GM19240 (cell line): Measurements from ENCODE around the gene NEU4.
"Not testable (repeated sequence)": the region's sequence is repeated elsewhere in the genome, so short reads cannot be mapped to it uniquely, and the experiment has no call there.

Source experiments
- DNase-seq: peaks from one replicate; pipeline ENCODE4 v3.0.0; 2011; ENCODE audit warnings: low spot score; ENCODE audit not compliant: insufficient read length

The NEU4 gene

DNA sequence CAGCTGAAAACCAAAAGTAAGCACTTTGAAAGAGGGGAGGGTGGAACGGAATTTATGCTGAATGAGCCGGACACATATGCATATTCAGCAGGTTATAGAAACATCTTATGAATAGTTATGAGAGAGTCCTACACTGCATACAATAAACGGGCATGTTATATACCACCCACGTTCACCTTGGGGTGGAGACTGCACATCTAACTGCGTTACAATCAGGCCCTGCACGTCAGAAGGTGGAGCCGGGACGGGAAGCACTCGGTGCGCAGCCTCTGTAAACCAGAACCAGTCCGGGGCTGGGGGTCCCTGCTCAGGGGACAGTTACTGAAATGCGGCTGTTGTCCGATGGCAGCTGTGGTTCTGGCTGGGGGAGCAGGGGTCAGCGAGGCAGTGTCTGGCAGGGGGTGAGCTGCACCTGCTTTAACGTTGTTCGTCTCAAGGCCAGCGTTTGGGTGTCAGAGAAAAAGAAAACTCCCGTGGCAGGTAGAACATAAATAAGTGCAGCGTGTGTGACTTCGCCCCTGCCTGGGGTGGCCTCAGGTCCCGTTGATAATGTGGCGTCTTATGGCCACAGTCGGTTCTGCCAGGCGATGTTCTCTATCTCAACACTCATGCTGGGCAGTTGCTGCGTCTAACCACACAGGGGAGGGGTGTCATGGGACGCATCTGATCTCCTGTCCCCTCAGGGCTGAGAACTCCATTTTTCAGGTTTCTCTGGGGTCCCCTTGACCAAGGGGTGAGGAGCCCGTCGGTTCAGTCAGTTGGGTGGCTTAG is 24.9 kb downstream of the NEU4 start:
- not testable (repeated sequence) for DNase-seq

DNA sequence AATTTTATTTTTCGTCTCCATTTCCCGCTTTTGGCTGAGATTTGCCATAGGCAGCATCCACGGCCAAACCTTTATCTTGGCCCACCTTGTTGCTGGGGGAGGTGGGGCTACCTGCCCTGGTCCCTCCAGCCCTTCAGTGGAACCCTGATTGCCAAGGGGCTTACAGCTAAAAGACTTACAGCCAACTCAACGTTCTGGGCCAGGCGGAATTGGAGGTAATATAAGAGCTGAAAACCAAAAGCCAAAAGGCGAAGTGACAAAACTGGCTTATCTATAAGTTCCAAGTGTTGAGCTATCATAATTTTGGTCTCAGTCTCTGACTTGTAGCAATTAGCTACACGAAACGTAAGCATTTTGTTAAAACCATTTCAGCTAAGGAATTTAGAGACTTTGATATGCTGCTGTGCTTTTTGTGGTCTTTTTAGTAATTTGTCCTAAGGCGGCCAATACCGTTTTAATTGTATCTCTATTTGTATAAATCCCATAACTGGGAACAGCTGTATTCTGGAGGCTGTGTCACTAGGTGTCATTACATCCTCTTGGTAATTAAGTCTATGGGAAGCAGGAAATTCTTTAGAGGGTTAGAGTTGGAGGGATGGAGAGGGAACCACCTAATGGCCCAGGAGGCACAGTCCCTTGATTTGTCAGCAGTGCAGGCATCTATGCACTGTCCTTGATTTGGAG is 25.7 kb downstream of the NEU4 start:
- no peak for DNase-seq

DNA sequence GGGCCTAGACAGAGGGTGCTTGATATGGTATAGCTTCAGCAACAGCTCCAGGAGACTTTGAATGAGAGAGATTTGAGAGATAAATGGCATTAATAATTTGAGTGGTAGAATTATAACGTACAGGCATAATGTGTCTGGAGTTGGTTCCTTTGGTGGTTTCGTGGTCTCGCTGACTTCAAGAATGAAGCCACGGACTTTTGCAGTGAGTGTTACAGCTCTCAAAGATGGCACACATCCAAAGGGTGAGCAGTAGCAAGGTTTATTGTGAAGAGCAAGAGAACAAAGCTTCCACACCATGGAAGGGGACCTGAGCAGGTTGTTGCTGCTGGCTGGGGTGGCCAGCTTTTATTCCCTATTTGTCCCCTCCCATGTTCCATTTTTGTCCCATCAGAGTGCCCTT is 26.6 kb downstream of the NEU4 start:
- no peak for DNase-seq

DNA sequence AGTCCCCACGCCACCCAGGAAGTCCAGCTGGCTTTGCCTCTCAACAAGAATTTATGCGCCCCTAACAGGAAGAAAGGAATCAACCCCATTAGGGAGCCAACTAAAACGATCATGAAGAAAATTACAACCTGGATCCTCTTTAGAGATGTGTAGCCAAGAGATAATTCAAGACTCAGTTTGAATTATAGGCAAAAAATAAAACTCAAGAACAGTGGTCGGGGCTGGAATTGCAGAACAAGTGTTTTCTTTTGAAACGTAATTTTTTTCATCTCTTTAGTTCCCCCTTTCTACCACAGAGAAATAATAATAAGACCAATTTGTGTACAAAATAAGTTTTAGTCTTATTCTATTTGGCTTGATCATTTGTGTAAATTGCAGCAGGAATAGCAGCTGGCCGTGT is 27.3 kb downstream of the NEU4 start:
- no peak for DNase-seq

DNA sequence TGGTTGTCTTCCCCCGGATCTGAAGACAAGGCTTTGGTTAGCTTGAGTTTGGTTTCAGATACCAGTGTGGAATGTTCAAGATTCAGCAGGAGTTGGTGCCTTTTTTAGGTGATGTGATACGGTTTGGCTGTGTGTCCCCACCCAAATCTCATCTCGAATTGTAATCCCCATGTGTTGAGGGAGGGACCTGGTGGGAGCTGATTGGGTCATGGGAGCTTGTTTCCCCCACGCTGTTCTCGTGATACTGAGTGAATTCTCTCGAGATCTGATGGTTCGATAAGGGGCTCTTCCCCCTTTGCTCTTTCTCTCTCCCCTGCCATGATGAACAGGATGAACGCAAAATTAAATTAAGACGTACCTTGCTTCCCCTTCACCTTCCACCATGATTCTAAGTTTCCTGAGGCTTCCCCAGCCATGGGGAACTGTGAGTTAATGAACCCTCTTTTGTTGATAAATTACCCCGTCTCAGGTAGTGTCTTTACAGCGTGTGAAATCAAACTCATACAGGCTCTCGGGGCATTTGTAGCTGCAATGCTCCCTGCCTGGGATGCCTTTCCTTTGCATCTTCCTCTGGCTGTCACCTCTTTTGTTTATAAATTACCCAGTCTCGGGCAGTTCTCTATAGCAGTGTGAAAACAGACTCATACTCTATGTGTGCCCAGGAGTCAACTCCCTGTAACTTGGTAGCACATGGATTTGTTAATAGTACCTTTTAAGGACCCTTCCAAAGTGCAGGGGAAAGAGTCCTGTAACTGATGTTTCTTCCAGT is 28.4 kb downstream of the NEU4 start:
- no peak for DNase-seq

DNA sequence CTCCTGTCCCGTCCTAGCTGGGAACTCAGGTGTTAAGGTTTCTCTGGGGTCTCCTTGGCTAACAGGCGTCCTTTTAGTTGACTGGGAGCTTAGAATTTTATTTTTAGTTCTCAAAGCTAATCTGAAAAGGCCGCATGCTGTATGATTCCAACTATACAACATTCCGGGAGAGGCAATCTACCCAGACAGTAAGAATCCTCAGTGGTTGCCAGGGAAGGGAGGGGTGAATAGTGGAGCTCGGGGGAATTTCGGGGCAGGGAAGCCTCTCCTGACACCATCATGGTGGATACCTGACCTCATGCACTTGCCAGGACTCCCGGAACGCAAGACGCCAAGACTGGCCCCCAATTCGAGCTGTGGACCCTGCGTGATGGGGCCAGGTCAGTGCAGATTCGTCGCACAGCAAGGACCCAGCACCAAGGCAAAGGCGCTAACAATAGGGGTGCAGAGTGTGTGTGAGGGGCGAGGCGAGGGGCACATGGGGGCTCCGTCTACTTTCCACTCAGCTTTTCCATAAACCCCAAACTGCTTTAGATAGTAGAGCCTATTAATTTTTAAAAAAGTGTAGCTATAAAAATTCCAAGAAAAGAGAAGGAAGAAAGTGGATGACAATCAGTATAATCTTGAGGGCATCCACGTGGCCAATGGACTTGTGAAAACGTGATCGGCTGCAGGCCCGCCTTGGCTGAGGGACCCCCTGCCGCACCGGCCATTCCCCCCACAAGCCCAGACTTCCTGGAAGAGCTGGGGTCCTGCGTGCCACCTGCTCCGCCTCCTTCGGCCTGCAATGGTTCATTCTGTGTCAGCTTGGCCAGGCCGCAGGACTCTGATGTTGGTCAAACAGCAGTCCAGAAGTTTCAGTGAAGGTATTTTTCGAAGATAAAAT is 32.4 kb downstream of the NEU4 start:
- no peak for DNase-seq

DNA sequence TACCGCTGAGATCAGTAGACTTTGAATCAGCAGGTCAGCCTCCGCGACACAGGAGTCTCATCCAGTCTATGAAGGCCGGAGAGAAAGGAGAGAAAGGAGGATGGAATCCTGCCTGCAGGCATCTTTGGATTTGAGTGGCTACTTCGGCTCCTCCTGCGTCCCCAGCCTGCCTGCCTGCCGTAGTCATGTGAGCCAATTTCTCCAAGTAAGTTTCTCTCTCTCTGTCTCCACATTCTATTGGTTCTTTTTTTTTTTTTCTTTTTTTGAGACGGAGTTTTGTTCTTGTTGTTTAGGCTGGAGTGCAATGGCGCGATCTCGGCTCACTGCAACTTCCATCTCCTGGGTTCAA is 33.0 kb downstream of the NEU4 start:
- DNase-seq = no peak

DNA sequence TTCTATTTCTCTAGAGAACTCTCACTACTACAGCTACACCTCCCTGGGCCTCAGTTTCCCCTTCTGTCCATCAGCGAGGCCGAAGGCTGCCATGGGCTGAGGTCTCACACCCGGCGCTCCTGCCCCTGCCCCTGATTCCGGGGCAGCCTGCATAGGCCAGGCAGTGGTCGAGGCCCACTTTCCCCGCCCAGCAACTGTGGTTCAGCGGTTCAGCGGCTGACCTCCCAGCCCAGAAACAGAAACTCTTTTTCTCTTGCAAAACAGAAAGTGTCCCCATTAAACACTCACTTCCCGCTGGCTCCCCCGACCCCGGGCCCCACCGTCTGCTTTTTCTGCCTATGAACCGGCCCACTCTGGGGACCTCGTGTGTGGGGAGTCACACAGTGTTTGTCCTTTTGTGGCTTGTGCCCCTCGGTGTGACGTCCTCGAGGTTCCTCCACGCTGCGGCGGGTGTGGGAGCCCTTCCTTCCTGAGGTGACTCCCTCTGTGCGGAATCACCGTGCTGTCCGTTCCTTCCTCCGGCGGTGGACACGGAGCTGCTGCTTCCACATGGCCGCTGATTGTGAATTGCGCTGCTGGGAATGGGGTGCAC is 33.7 kb downstream of the NEU4 start:
- peak; percentile 82 for DNase-seq

DNA sequence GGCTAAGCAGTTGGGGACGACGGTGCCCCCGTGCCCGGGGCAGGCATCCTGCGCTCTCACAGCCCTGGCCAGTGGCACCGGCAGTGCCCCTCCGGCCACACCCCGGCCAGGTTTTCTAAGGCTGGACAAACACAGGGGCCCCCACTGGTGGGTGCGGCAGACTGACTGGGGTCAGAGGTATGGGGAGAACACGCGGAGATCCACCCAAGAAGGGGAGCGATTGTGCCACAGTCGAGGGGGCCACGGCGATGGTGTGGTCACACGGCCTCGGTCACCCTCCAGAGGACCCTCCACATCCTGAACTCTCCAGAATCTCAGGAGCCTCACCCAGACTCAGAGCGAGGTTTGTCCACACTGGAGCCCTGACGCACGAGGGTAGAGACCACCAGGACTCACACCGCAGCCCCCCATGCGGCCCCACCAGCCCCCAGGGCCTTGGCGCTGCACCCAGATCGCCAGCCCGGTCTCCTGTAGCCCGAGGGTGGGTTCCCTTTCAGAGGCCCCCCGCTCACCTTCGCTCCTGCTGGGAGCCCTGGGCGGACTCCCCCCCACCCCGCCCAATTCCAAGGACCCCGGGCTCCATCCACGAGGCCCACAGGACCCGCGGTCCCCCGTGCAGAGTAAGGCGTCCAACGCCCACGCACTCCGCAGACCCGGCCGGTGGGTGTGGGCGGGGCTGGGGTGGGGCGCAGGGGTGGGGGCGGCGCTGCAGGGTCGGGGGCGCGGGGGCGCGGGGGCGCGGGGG is 34.5 kb downstream of the NEU4 start:
- DNase-seq = no peak

DNA sequence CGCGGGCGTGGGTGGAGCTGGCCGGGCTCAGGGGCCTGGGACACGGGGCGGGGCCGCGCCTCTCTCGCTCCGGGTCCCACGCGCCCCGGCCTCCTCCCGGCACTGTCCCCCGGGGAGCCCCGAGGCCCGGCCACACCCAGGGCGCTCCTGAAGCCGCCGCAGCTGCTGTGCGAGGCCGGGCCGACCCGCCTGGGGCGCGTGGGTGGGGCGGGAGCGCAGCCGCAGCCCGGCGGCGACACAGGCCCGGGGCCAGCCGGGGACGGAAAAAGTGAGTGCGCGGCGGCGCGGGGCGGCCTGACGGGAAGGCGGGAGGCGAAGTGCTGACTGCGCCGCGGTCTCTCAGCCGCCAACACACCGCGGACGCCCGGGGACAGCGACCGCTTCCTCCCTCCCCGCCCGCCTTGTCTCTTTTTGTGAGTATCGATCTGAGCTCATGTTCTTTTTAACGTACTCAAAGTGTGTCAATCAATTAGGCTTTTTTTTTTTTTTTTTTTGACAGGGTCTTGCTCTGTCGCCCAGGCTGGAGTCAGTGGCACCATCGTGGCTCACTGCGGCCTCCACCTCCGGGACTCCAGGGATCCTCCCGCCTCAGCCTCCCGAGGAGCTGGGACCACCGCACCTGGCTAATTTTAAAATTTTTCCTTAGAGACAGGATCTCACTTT is 35.2 kb downstream of the NEU4 start:
- DNase-seq = no peak

DNA sequence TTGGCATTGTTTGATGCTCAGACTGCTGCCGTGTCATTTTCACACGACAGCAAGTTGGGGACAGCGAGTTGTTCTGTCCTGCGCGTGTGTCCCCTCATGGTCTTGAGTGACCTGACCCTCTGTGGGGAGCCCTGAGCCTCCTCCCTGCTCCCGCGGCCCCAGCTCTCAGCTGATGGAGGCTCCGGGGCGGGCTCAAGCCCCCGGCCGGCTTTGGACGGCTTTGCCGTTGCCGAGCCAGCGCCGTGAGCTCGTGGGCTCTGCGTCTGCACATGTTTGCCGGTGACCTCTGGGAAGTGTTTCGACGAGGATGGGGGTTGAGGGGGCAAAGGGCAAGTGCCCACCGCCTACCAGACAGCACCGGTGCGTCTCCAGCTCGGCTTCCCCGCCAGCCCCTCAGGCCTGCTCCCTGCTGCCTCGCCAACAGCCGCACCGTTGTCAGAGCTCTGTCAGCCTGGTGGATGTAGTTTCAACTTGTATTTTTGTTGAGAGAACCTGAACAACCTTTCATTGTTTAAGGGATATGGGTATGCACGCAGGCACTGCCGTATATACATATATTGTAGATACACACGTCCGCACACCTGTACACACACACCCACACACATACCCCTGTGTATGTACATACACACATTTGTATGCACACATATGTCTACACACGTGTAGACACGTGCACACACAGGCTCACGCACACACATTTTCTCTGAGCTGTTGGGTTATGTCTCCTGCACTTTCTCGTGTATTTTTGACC is 36.0 kb downstream of the NEU4 start:
- DNase-seq = no peak

DNA sequence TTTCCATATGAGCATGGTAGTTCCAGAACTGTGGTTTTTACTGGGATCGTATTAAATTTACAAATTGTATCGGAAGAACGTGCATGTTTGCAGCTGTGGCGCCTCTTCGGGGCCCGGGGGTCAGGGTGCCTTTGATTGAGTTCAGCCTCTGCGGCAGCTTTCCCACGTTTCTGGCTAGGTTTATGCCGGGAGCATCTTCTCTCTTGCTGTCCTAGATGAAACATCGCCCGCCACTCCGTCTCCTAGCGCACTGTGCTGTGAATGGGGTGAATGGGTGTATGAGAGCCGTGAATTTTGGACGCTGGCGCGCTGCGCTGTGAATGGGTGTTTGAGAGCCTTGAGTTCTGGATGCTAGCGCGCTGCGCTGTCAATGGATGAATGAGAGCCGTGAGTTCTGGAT is 37.4 kb downstream of the NEU4 start:
- no peak for DNase-seq

DNA sequence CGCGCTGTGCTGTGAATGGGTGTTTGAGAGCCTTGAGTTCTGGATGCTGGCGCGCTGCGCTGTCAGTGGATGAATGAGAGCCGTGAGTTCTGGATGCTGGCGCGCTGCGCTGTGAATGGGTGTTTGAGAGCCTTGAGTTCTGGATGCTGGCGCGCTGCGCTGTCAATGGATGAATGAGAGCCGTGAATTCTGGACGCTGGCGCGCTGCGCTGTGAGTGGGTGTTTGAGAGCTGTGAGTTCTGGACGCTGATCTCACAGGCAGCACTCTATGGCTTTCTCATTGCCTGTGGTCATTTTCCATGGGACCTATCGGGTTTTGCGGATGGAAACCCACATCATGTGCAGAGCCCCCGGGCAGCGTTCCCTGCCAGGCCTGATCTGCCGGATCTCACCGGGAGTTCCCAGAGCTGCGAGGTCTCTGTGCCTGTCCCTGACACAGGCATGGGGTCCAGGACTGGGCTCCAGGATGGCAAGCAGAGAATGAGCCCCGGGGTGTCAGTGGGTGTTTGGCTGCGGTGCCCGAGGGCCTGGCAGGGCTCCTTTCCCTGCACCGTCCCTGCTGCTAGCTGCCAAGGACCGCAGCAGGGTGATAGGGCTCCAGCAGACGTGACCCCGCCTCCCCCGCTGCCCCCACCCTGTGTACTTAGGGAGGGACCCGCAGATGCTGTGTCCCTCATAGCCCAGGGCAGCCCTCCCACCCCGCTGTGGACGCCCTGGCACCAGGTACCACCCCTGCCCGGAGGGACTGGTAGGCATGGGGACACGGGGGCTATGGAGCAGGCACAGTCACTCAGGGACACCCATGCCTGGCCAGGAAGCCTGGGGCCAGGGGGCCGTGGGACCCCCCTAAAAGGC is 40.0 kb downstream of the NEU4 start:
- no peak for DNase-seq

DNA sequence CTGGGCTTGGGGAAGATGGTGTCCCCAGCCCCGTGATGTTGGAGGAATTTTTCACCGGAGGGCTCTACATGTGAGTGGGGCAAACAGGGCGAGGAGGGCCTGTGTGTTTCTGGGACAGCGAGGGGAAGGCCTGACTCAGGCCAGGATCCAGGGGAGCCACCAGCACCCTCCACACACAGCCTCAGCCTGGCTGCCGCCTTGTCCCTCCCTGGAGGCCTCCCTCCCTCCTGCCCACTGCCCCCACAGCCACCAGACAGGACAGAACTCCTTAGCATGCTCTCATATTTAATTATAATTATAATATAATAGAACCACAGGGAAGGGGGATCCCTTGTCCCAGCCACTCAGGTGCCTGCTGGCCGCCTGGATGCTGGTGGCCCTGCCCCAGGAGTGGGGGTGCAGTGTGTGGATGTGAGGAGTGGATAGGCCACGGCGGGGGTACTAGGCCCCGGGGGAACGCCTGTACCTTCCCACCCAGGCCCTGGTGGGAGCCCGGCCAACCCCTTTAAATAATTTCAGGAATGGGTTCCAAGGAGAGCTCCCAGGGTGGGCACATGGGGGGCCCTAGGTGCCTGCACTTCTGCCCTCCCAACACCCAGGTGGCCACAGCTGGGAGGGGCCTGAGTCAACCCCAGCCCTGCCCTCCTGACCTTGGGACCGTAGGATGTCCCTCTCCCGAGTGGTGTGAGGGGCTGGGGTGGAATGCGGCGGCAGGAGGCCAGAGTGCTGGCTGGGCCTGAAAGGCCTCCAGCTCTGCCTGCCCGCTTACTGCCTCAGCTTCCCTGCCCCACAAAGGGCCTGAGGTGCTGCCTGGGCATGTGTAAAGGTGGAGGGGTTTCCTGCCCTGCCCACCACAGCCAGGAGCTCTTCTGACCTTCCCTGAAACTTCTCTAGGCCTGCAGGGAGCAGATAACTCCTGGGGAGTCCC is 40.9 kb downstream of the NEU4 start:
- no peak for DNase-seq

DNA sequence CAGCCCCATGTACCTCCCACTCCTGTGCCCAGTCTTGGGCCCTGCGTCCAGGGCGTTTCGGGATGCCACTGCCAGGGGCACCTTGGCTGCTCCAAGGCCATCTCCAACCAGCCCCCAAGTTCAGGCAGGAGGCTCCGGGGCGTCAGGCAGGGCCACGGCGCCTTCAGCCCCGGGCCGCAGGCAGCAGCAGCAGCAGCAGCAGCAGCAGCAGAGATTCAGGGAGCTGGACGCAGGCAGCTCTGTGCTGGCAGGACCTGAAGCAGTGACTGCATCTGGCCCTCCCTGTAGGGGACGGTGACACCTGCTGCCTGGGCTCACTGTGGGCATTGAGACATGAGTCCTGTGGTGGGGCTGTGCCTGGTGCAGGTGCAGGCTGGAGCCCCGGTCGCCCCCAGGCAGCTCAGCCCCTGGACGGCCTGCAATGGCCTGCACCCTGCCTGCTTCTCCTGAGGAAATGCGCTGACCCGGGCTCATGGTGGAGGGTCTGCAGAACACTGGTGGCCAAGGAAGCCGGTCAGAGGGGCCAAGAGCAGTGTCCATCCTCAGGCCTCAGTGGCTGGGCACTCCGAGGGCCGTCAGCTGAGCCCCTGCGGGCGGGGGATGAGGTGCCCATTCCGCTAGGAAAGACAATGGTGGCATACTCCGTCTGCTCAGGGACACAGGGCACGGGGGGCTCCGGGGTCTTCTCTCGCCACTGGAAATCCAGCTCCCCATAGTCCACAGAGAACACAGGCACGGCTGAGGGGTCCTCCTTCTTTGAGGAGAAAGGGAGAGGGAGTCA is 41.7 kb downstream of the NEU4 start:
- DNase-seq = no peak
